ENCODE data around the gene EIF5.

Gene EIF5

GRCh38 chr14:103378038-103378854 is 44.2 kb downstream of the EIF5 start:
- Histone ChIP-seq H2AFZ (ENCODE audit: low read length) (no peak overlapping the region), H3K9me2 (replicated peaks; ENCODE audit: low read depth, low read length) (no peaks in the 10 kb centered on the region), H3K4me2 (ENCODE audit: low read depth, low read length, poor library complexity, severe bottlenecking) (no peak overlapping the region), H4K20me1 (ENCODE audit: insufficient read depth, low read length, poor library complexity, severe bottlenecking) (no peaks in the 10 kb centered on the region), H3K4me3 (ENCODE audit: low read length, poor library complexity, severe bottlenecking) (no peak overlapping the region), H3K36me3 (ENCODE audit: insufficient read depth, low read length) (no peaks in the 10 kb centered on the region), H3K9ac (ENCODE audit: low read depth, low read length, poor library complexity, severe bottlenecking) (no peak overlapping the region), H3K4me1 (ENCODE audit: insufficient read depth, low read length, poor library complexity, severe bottlenecking) (no peaks in the 10 kb centered on the region), H3F3A (ENCODE audit: low read depth) (no peaks in the 10 kb centered on the region), H3K9me3 (ENCODE audit: insufficient read depth, low read depth, low read length) (no peaks in the 10 kb centered on the region), H3K27me3 (ENCODE audit: insufficient read depth, low read length, poor library complexity, severe bottlenecking) (no peaks in the 10 kb centered on the region), H3K79me2 (ENCODE audit: insufficient read depth, low read length) (no peaks in the 10 kb centered on the region)
- TF ChIP-seq CTCF (conservative IDR thresholded peaks at IDR 0.05; ENCODE audit: low read length) = no peak

- Histone ChIP-seq H3K27me3 (ENCODE audit: insufficient read depth, low read length, poor library complexity, severe bottlenecking) (no peaks in the 10 kb centered on the region), H3K9me2 (replicated peaks; ENCODE audit: low read depth, low read length) (no peaks in the 10 kb centered on the region), H3K4me3 (ENCODE audit: low read length, poor library complexity, severe bottlenecking) (no peak overlapping the region), H3K9ac (ENCODE audit: low read depth, low read length, poor library complexity, severe bottlenecking) (no peak overlapping the region), H3K79me2 (ENCODE audit: insufficient read depth, low read length) (peaks cover 5% of the 10 kb centered on the region), H3F3A (ENCODE audit: low read depth) (peaks cover 3% of the 10 kb centered on the region; the same call in 1 of the 2 replicates), H2AFZ (ENCODE audit: low read length) (no peak overlapping the region), H3K4me1 (ENCODE audit: insufficient read depth, low read length, poor library complexity, severe bottlenecking) (peaks cover 6% of the 10 kb centered on the region), H3K9me3 (ENCODE audit: insufficient read depth, low read depth, low read length) (no peaks in the 10 kb centered on the region), H3K4me2 (ENCODE audit: low read depth, low read length, poor library complexity, severe bottlenecking) (no peak overlapping the region), H4K20me1 (ENCODE audit: insufficient read depth, low read length, poor library complexity, severe bottlenecking) (peaks cover 2% of the 10 kb centered on the region), H3K36me3 (ENCODE audit: insufficient read depth, low read length) (no peaks in the 10 kb centered on the region)
- TF ChIP-seq CTCF (conservative IDR thresholded peaks at IDR 0.05; ENCODE audit: low read length) = no peak
- no peak for TF ChIP-seq EZH2phosphoT487 (IDR thresholded peaks at IDR 0.05; ENCODE audit: borderline replicate concordance)
Measured at GRCh38 chr14:103380719-103381377, 46.8 kb downstream of the EIF5 start.

GRCh38 chr14:103382376-103382775 is 48.3 kb downstream of the EIF5 start:
- Histone ChIP-seq H3K36me3 (ENCODE audit: insufficient read depth, low read length) (no peaks in the 10 kb centered on the region), H4K20me1 (ENCODE audit: insufficient read depth, low read length, poor library complexity, severe bottlenecking) (peaks cover 17% of the 10 kb centered on the region), H3K79me2 (ENCODE audit: insufficient read depth, low read length) (peaks cover 20% of the 10 kb centered on the region), H3K4me3 (ENCODE audit: low read length, poor library complexity, severe bottlenecking) (no peak overlapping the region), H3K4me2 (ENCODE audit: low read depth, low read length, poor library complexity, severe bottlenecking) (no peak overlapping the region), H2AFZ (ENCODE audit: low read length) (no peak overlapping the region), H3F3A (ENCODE audit: low read depth) (peaks cover 3% of the 10 kb centered on the region; the same call in 1 of the 2 replicates), H3K9me2 (replicated peaks; ENCODE audit: low read depth, low read length) (no peaks in the 10 kb centered on the region), H3K9me3 (ENCODE audit: insufficient read depth, low read depth, low read length) (no peaks in the 10 kb centered on the region), H3K4me1 (ENCODE audit: insufficient read depth, low read length, poor library complexity, severe bottlenecking) (peaks cover 13% of the 10 kb centered on the region), H3K27me3 (ENCODE audit: insufficient read depth, low read length, poor library complexity, severe bottlenecking) (no peaks in the 10 kb centered on the region), H3K9ac (ENCODE audit: low read depth, low read length, poor library complexity, severe bottlenecking) (no peak overlapping the region)
- TF ChIP-seq EZH2phosphoT487 (IDR thresholded peaks at IDR 0.05; ENCODE audit: borderline replicate concordance) (no peak), CTCF (conservative IDR thresholded peaks at IDR 0.05; ENCODE audit: low read length) (no peak)
